ENCODE measurements around the gene QSOX1.

DNA sequence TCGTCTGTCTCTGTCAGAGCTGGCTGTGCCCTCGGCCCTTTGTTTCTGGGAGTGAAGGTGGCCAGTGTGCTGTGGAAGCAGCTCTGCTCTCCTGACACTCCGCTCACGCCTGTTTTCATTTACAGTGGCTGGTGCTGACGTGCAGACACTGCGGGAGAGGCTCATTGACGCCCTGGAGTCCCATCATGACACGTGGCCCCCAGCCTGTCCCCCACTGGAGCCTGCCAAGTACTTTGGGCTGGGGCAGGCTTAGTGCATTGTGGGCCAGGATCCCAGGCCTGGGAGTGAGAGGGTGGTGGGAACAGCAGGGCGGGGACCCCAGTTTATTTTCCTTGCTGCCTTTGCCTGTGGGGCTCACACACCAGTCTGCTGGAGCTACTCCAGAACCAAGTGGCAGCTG, 21.1 kb downstream of the QSOX1 start:
- TF ChIP-seq, protein P1, sequence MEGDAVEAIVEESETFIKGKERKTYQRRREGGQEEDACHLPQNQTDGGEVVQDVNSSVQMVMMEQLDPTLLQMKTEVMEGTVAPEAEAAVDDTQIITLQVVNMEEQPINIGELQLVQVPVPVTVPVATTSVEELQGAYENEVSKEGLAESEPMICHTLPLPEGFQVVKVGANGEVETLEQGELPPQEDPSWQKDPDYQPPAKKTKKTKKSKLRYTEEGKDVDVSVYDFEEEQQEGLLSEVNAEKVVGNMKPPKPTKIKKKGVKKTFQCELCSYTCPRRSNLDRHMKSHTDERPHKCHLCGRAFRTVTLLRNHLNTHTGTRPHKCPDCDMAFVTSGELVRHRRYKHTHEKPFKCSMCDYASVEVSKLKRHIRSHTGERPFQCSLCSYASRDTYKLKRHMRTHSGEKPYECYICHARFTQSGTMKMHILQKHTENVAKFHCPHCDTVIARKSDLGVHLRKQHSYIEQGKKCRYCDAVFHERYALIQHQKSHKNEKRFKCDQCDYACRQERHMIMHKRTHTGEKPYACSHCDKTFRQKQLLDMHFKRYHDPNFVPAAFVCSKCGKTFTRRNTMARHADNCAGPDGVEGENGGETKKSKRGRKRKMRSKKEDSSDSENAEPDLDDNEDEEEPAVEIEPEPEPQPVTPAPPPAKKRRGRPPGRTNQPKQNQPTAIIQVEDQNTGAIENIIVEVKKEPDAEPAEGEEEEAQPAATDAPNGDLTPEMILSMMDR (conservative IDR thresholded peaks at IDR 0.05) = no peak
- no peak for TF ChIP-seq EZH2 (IDR thresholded peaks at IDR 0.05; ENCODE audit: low read depth)
